Gastroesophageal sphincter (tissue), 4 donors: Measurements from ENCODE around the gene EXOC4. TPM values are rescaled to one million over a fixed set of nuclear protein-coding genes. Genes with fewer than 3 reads are reported as not detected.

Experiments
- ATAC-seq: fragments of 150-250 bp; one replicate; pipeline ENCODE4 v1.9.1; 2016; ENCODE audit warnings: mild to moderate bottlenecking, moderate library complexity
- H3K27ac ChIP-seq, 4 donors: fragments of 200-600 bp; sonication (generic) in 3 of 4; 1 replicate in 3 of 4; 2 replicates in 1 of 4; pipeline ENCODE4 v1.5.1; 2016 to 2019
- H3K27me3 ChIP-seq: fragments of 200-600 bp; sonication (generic); one replicate; pipeline ENCODE4 v1.5.1; 2019
- H3K36me3 ChIP-seq, 2 donors: fragments of 200-600 bp; sonication (generic); one replicate each; pipeline ENCODE4 v1.5.1; 2019; ENCODE audit warnings: control low read depth in 1 of 2
- H3K4me1 ChIP-seq, 3 donors: fragments of 200-600 bp; sonication (generic); 1 replicate in 2 of 3; 2 replicates in 1 of 3; pipeline ENCODE4 v1.5.1; 2016 to 2019; ENCODE audit warnings: control low read depth in 2 of 3
- H3K4me3 ChIP-seq, 2 donors: fragments of 200-600 bp; sonication (generic); one replicate each; pipeline ENCODE4 v1.5.1; 2019; ENCODE audit warnings: mild to moderate bottlenecking in 1 of 2, moderate library complexity in 1 of 2
- H3K9me3 ChIP-seq, 3 donors: fragments of 200-600 bp; sonication (generic); one replicate each; pipeline ENCODE4 v1.5.1; 2017 to 2019; ENCODE audit warnings: control low read depth in 2 of 3
- EP300 ChIP-seq: sonication (generic); formaldehyde crosslinking; IDR thresholded peaks from one replicate; pipeline ENCODE4 v1.6.1; 2017; ENCODE audit warnings: antibody characterized with exemption, mild to moderate bottlenecking
- POLR2A ChIP-seq, 2 donors: fragments of 450-650 bp; IDR thresholded peaks; one replicate each; pipeline ENCODE4 v1.6.1; 2017; ENCODE audit warnings: antibody characterized with exemption in 2 of 2, mild to moderate bottlenecking in 2 of 2, moderate library complexity in 1 of 2
- POLR2AphosphoS5 ChIP-seq: sonication (generic); formaldehyde crosslinking; IDR thresholded peaks from one replicate; pipeline ENCODE4 v1.6.1; 2017; ENCODE audit warnings: antibody characterized with exemption
- WGBS, 2 donors: methylation state at CpG; one replicate each; pipeline ENCODE4 v1.1.5; 2018; ENCODE audit warnings: low coverage in 1 of 2; 5-methylcytosine and 5-hydroxymethylcytosine counted together
- total RNA-seq, 4 donors: library from RNA; depleted of rRNA; stranded (reverse); fragments of >200 nt; gene quantifications; one replicate each; pipeline ENCODE4 v1.1.0, GENCODE V29; 2016
- TF ChIP-seq, protein P1 (sequence below), 4 experiments: fragments of 200-600 bp in 2 of 4; fragments of 450-650 bp in 2 of 4; sonication (generic) in 1 of 4; IDR thresholded peaks; one replicate each; pipeline ENCODE4 v1.5.1; 2017 to 2019; ENCODE audit warnings: antibody characterized with exemption in 4 of 4, mild to moderate bottlenecking in 2 of 4, moderate library complexity in 2 of 4

The EXOC4 gene
- total RNA-seq, 4 donors from 2014 or later = 46.3 to 85.8 (median 51.9) TPM

GRCh38 chr7:133688483-133689239, 435.8 kb downstream of the EXOC4 start:
- no peaks in the 10 kb centered on the region for H3K27me3 ChIP-seq
- H3K4me3 ChIP-seq = no peak overlapping the region
- no peak overlapping the region for H3K27ac ChIP-seq
- H3K4me1 ChIP-seq = no peaks in the 10 kb centered on the region
- no peaks in the 10 kb centered on the region for H3K36me3 ChIP-seq
- no peak for ATAC-seq
- no peak for TF ChIP-seq POLR2AphosphoS5
- TF ChIP-seq, protein P1, sequence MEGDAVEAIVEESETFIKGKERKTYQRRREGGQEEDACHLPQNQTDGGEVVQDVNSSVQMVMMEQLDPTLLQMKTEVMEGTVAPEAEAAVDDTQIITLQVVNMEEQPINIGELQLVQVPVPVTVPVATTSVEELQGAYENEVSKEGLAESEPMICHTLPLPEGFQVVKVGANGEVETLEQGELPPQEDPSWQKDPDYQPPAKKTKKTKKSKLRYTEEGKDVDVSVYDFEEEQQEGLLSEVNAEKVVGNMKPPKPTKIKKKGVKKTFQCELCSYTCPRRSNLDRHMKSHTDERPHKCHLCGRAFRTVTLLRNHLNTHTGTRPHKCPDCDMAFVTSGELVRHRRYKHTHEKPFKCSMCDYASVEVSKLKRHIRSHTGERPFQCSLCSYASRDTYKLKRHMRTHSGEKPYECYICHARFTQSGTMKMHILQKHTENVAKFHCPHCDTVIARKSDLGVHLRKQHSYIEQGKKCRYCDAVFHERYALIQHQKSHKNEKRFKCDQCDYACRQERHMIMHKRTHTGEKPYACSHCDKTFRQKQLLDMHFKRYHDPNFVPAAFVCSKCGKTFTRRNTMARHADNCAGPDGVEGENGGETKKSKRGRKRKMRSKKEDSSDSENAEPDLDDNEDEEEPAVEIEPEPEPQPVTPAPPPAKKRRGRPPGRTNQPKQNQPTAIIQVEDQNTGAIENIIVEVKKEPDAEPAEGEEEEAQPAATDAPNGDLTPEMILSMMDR (IDR thresholded peaks at IDR 0.05) = no peak
- TF ChIP-seq POLR2A (IDR thresholded peaks at IDR 0.05) = no peak
- no peak for TF ChIP-seq EP300
- WGBS, 2 donors = 47 to 74% methylated on average over 3 of the region's 3 CpGs
- no peaks in the 10 kb centered on the region for H3K9me3 ChIP-seq

- Histone ChIP-seq H3K4me1 (no peaks in the 10 kb centered on the region), H3K9me3 (no peaks in the 10 kb centered on the region), H3K36me3 (no peaks in the 10 kb centered on the region), H3K27ac (no peak overlapping the region), H3K27me3 (no peaks in the 10 kb centered on the region), H3K4me3 (no peak overlapping the region)
- ATAC-seq = no peak
- TF ChIP-seq POLR2AphosphoS5 = no peak
- 94 to 97% methylated on average over 4 of the region's 4 CpGs for WGBS, 2 donors
These were observed 437.9 kb downstream of the EXOC4 start for GRCh38 chr7:133690740-133691139.

- Histone ChIP-seq H3K27me3 (no peaks in the 10 kb centered on the region), H3K4me3 (no peak overlapping the region), H3K27ac (no peak overlapping the region), H3K4me1 (no peaks in the 10 kb centered on the region), H3K9me3 (no peaks in the 10 kb centered on the region), H3K36me3 (no peaks in the 10 kb centered on the region)
- no peak for ATAC-seq
- TF ChIP-seq POLR2AphosphoS5 (no peak), POLR2A (IDR thresholded peaks at IDR 0.05) (no peak), EP300 (no peak)
- TF ChIP-seq, protein P1 (IDR thresholded peaks at IDR 0.05) = no peak
- 57 to 74% methylated on average over 2 to 4 of the region's 4 CpGs for WGBS, 2 donors
These were observed 439.1 kb downstream of the EXOC4 start for GRCh38 chr7:133691727-133692610.

- no peak for ATAC-seq
- H3K27me3 ChIP-seq = no peaks in the 10 kb centered on the region
- H3K9me3 ChIP-seq = no peaks in the 10 kb centered on the region
- no peaks in the 10 kb centered on the region for H3K4me1 ChIP-seq
- TF ChIP-seq, protein P1 (IDR thresholded peaks at IDR 0.05) = no peak
- 96 to 97% methylated on average over 5 of the region's 5 CpGs for WGBS, 2 donors
- no peak overlapping the region for H3K27ac ChIP-seq
- H3K36me3 ChIP-seq = no peaks in the 10 kb centered on the region
- no peak overlapping the region for H3K4me3 ChIP-seq
These were observed 440.4 kb downstream of the EXOC4 start for GRCh38 chr7:133693281-133693680.

- Histone ChIP-seq H3K9me3 (no peaks in the 10 kb centered on the region), H3K27ac (no peak overlapping the region), H3K36me3 (no peaks in the 10 kb centered on the region), H3K4me1 (no peaks in the 10 kb centered on the region), H3K27me3 (no peaks in the 10 kb centered on the region), H3K4me3 (no peak overlapping the region)
- TF ChIP-seq POLR2A (IDR thresholded peaks at IDR 0.05) = no peak
- TF ChIP-seq POLR2AphosphoS5 = no peak
- TF ChIP-seq EP300 = no peak
- TF ChIP-seq, protein P1 (IDR thresholded peaks at IDR 0.05) = no peak
- ATAC-seq = no peak
- WGBS, 2 donors = 87 to 88% methylated on average over 2 to 4 of the region's 4 CpGs
These were observed 443.2 kb downstream of the EXOC4 start for GRCh38 chr7:133696056-133696455.
